HFFc6 (cell line): ENCODE results near the gene B4GALT5. TPM values are rescaled to one million over a fixed set of nuclear protein-coding genes. Genes with fewer than 3 reads are reported as not detected.

Experiments used
- DNase-seq: peaks from one replicate; pipeline ENCODE4 v3.0.0-alpha.2; 2018
- H3K27ac Mint-ChIP-seq: 2 replicates; pipeline ENCODE4 v1.8.0; 2020; ENCODE audit warnings: mild to moderate bottlenecking, mixed read lengths
- H3K27me3 Mint-ChIP-seq: 2 replicates; pipeline ENCODE4 v1.8.0; 2021; ENCODE audit warnings: mild to moderate bottlenecking, moderate library complexity, mixed read lengths; ENCODE audit not compliant: insufficient read depth
- H3K36me3 Mint-ChIP-seq: 2 replicates; pipeline ENCODE4 v1.8.0; 2021; ENCODE audit warnings: low read depth, mixed read lengths
- H3K4me1 Mint-ChIP-seq: 2 replicates; pipeline ENCODE4 v1.8.0; 2020; ENCODE audit warnings: low read depth, mixed read lengths
- H3K4me3 Mint-ChIP-seq: 2 replicates; pipeline ENCODE4 v1.8.0; 2020; ENCODE audit warnings: mild to moderate bottlenecking, moderate library complexity, mixed read lengths
- H3K9me3 Mint-ChIP-seq: 2 replicates; pipeline ENCODE4 v1.8.0; 2020; ENCODE audit warnings: mild to moderate bottlenecking, mixed read lengths
- total RNA-seq, 6 experiments: library from RNA; stranded (reverse); fragmentation: NEBNext Ultra II Directional; extraction: Animal tissue kit (Norgen Biotek cat#: 25700); gene quantifications; 2 replicates in 1 of 6; 3 replicates in 5 of 6; pipeline ENCODE4 v1.2.3, GENCODE V29; 2021
- TF ChIP-seq, protein P1 (sequence below): fragments of 200-600 bp; sonication (generic); IDR thresholded peaks from 2 replicates; pipeline ENCODE4 v1.5.0; 2021; ENCODE audit warnings: antibody characterized with exemption, mild to moderate bottlenecking

B4GALT5 gene
- total RNA-seq, 6 experiments from 2014 or later: 19.7 to 25.0 (median 21.9) TPM

DNA sequence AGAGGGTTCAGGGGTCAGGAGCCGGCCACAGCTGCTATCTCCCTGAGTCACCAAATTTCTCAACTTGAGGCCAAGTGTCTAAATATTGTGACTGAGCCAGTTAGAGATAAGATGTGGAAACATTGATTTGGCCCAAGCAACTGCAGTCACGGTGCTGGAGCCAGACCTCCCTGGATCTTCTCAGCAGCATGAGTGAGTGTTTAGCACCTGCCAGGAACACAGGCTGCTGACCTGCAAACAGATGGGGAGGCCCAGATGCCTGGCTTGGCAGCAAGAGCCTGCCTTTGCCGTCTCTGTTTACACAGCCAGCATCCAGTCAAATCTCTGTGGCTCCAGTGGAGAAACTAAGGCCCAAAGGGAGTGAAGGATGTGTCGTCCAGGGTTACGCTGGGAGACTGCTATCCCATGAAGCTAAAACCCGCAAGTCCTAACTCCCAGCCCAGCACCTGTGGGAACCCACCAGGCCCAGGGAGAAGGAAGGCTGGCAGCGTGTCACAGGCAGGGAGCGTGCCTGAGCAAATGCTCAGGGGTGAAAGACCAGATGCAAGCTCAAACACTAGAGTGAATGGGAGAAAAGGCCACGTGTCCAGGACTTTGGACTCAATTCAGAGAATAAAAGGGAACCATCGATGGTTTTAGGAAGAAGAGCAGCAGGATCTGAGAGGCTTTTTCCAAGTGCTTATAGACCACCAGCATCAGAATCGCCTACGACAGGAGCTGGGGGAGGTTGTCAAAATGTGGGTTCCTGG, 129.8 kb downstream of the B4GALT5 start:
- TF ChIP-seq, protein P1, sequence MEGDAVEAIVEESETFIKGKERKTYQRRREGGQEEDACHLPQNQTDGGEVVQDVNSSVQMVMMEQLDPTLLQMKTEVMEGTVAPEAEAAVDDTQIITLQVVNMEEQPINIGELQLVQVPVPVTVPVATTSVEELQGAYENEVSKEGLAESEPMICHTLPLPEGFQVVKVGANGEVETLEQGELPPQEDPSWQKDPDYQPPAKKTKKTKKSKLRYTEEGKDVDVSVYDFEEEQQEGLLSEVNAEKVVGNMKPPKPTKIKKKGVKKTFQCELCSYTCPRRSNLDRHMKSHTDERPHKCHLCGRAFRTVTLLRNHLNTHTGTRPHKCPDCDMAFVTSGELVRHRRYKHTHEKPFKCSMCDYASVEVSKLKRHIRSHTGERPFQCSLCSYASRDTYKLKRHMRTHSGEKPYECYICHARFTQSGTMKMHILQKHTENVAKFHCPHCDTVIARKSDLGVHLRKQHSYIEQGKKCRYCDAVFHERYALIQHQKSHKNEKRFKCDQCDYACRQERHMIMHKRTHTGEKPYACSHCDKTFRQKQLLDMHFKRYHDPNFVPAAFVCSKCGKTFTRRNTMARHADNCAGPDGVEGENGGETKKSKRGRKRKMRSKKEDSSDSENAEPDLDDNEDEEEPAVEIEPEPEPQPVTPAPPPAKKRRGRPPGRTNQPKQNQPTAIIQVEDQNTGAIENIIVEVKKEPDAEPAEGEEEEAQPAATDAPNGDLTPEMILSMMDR: no peak
- Mint-ChIP-seq H3K27me3 (peaks cover 40% of the 10 kb centered on the region), H3K9me3 (peaks cover 15% of the 10 kb centered on the region), H3K27ac (no peak overlapping the region; the same call in 1 of the 2 replicates), H3K36me3 (peaks cover 10% of the 10 kb centered on the region), H3K4me3 (peak overlapping the region; percentile 31), H3K4me1 (peaks cover 75% of the 10 kb centered on the region)
- peak; percentile 44 for DNase-seq

- Mint-ChIP-seq H3K4me1 (peaks cover 70% of the 10 kb centered on the region), H3K9me3 (peaks cover 15% of the 10 kb centered on the region), H3K36me3 (peaks cover 10% of the 10 kb centered on the region), H3K27ac (no peak overlapping the region), H3K27me3 (peaks cover 38% of the 10 kb centered on the region), H3K4me3 (peak overlapping the region; percentile 31)
- TF ChIP-seq, protein P1: no peak
- DNase-seq: no peak
These were observed 130.4 kb downstream of the B4GALT5 start for GRCh38 chr20:49583343-49583668.

Other genes with a start within 250 kb of the B4GALT5 start
- 1 to 10 TPM in 1 of 6 experiments, under 1 TPM in 5; 0.05 to 1.2 (median 0.20) TPM for gene KCNB1, start 231.2 kb downstream of the B4GALT5 start, total RNA-seq
- under 1 TPM in 1 of 6 experiments, not detected in 5; 0.05 TPM for gene PTGIS, start 145.7 kb downstream of the B4GALT5 start, total RNA-seq
- 1 to 10 TPM; 7.1 to 8.0 (median 7.4) TPM for gene SLC9A8, start 99.0 kb upstream of the B4GALT5 start, total RNA-seq
- gene SPATA2, start 201.7 kb upstream of the B4GALT5 start, total RNA-seq: 1 to 10 TPM; 6.9 to 8.0 (median 7.2) TPM
- 10 to 100 TPM; 51.6 to 61.0 (median 56.1) TPM for gene RNF114, start 222.5 kb upstream of the B4GALT5 start, total RNA-seq